PC-9 (cell line): ENCODE data around the gene OGA. TPM values are rescaled to one million over a fixed set of nuclear protein-coding genes. Genes with fewer than 3 reads are reported as not detected.

Experiments used
- BruUV-seq: library from RNA; stranded (reverse); fragments of 400-500 nt; replicated peaks from 2 replicates; lab custom pipeline; 2021; lab: Mats Ljungman, UMichigan
- CTCF ChIA-PET: fragments of 300-600 bp; sonication (Branson Sonifier 250); formaldehyde crosslinking; loops from one replicate; lab custom pipeline; 2022; ENCODE audit warnings: antibody characterized with exemption; lab: Charles Lee
- POLR2A ChIA-PET: fragments of 300-600 bp; sonication (Branson Sonifier 250); formaldehyde crosslinking; loops from one replicate; lab custom pipeline; 2022; ENCODE audit warnings: antibody characterized with exemption; ENCODE audit not compliant: unreplicated experiment; lab: Charles Lee
- DNase-seq, 2 experiments: peaks; one replicate each; pipeline versions ENCODE4 v3.0.0 to v3.0.0-alpha.2; 2015 to 2022; ENCODE audit warnings: mixed read lengths in 1 of 2
- H2AFZ ChIP-seq: fragments of 200-600 bp; sonication (generic); 2 replicates; pipeline ENCODE4 v1.8.1; 2017; ENCODE audit warnings: antibody characterized with exemption
- H3F3A ChIP-seq: fragments of 200-600 bp; sonication (generic); 2 replicates; pipeline ENCODE4 v1.8.1; 2017; ENCODE audit warnings: antibody characterized with exemption, mild to moderate bottlenecking, low read depth; ENCODE audit not compliant: insufficient read depth
- H3K27ac ChIP-seq: fragments of 200-600 bp; sonication (generic); 2 replicates; pipeline ENCODE4 v1.6.1; 2016; ENCODE audit warnings: mixed run types
- H3K27me3 ChIP-seq: fragments of 200-600 bp; sonication (generic); 2 replicates; pipeline ENCODE4 v1.6.1; 2016; ENCODE audit warnings: low read depth, mixed run types; ENCODE audit not compliant: insufficient read depth
- H3K36me3 ChIP-seq: fragments of 200-600 bp; sonication (generic); 2 replicates; pipeline ENCODE4 v1.6.1; 2016; ENCODE audit warnings: low read depth, mixed run types
- H3K4me1 ChIP-seq: fragments of 200-600 bp; sonication (generic); replicated peaks from 2 replicates; pipeline ENCODE4 v1.6.1; 2016; ENCODE audit warnings: mixed run types; ENCODE audit not compliant: insufficient read depth
- H3K4me2 ChIP-seq: fragments of 200-600 bp; sonication (generic); 2 replicates; pipeline ENCODE4 v1.6.1; 2017; ENCODE audit warnings: mixed run types
- H3K4me3 ChIP-seq: fragments of 200-600 bp; sonication (generic); 2 replicates; pipeline ENCODE4 v1.6.1; 2016; ENCODE audit warnings: mixed run types
- H3K79me2 ChIP-seq: fragments of 200-600 bp; sonication (generic); 2 replicates; pipeline ENCODE4 v1.6.1; 2017; ENCODE audit warnings: low read depth, mixed run types
- H3K9me2 ChIP-seq: fragments of 200-600 bp; sonication (generic); 2 replicates; pipeline ENCODE4 v1.8.1; 2017; ENCODE audit warnings: mild to moderate bottlenecking; ENCODE audit not compliant: insufficient read depth
- H3K9me3 ChIP-seq: fragments of 200-600 bp; sonication (generic); 2 replicates; pipeline ENCODE4 v1.8.1; 2016; ENCODE audit warnings: low read depth; ENCODE audit not compliant: insufficient read depth
- H4K20me1 ChIP-seq: fragments of 200-600 bp; sonication (generic); 2 replicates; pipeline ENCODE4 v1.8.1; 2017; ENCODE audit not compliant: insufficient read depth
- CTCF ChIP-seq: fragments of 200-600 bp; sonication (generic); conservative IDR thresholded peaks from 2 replicates; pipeline ENCODE4 v1.6.1; 2017; ENCODE audit warnings: mixed run types, antibody characterized with exemption, mild to moderate bottlenecking, moderate library complexity
- EZH2 ChIP-seq: fragments of 200-600 bp; sonication (generic); IDR thresholded peaks from 2 replicates; pipeline ENCODE4 v1.8.0; 2017; ENCODE audit warnings: antibody characterized with exemption, low read depth
- intact Hi-C: fragments of 100-400 bp; cut with micrococcal nuclease; formaldehyde crosslinking; loops from one replicate; pipeline ENCODE4 v1.10.0; 2022; ENCODE audit not compliant: unreplicated experiment
- total RNA-seq: library from RNA; stranded (reverse); gene quantifications from 2 replicates; pipeline ENCODE4 v1.2.3, GENCODE V29; 2021

OGA gene
- total RNA-seq, 1 experiment from 2014 or later = 82.0 TPM

DNA sequence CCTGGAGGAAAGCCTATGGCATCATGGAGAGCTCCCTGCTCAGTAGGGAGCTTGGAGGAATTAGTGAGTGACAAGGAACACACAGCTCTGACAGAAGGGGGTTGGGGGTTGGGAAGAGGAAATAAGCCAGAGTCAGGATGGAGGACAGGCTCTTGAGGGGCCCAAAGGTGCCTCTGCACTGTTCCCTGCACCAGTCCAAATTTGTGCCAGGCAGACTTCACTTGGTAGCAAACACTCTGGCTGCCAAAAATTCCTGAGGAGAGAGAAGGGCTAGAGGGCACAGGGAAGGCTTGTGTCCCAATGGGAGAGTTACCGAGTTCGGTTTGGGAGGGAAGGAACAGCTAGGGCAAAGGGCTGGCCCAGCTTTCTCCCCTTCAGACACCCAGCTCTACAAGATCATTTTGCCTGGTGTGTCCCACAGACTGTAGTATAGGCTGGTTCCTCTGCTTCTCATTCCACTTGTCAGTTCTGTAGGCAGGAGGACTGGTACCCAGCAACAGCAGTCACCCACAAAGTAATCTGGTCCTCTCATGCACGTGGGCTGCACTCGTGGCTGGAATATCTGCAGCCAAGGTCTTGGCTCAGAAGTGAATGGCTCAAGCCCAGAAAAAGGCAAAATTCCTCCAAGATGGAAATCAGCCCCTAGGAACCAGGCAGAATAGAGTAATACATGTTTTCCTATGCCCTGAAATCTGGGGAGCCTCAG lies 33.3 kb upstream of the OGA start:
- Histone ChIP-seq H3K36me3 (no peaks in the 10 kb centered on the region), H3K27me3 (no peaks in the 10 kb centered on the region), H2AFZ (no peak overlapping the region), H3K79me2 (no peaks in the 10 kb centered on the region), H3K4me3 (no peak overlapping the region), H4K20me1 (no peaks in the 10 kb centered on the region), H3F3A (no peaks in the 10 kb centered on the region), H3K9me3 (no peaks in the 10 kb centered on the region), H3K27ac (no peak overlapping the region), H3K9me2 (no peaks in the 10 kb centered on the region), H3K4me2 (no peak overlapping the region), H3K4me1 (no peaks in the 10 kb centered on the region)
- TF ChIP-seq CTCF (no peak), EZH2 (no peak)
- no TSS peak for BruUV-seq
- ChIA-PET CTCF (no interaction called here), POLR2A (no interaction called here)
- intact Hi-C loops = no loop called here
- no peak for DNase-seq

DNA sequence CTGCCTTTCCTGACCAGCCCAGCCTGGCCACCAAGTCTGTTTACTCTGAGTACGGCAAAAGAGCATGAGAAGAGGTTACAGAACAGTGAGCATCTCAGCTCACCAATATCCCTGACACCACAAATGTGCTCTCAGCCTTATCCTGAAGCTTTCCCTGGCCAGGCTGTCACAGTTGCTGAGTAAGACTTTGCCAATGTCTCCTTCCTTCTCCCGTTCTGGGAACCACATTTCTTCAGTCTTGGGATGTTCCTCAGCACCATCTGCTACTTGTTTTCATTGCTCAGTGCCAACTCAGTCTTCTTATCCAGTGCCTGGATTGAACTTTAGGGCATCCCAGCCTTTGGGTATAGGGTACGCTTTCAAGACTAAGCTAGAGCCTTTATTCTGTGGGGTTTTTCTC lies 32.5 kb upstream of the OGA start:
- BruUV-seq = no TSS peak
- POLR2A ChIA-PET = no interaction called here

GRCh38 chr10:101848894-101849351 lies 30.7 kb upstream of the OGA start:
- CTCF ChIA-PET = interaction anchor here (0.6 to 0.7 kb wide), 2 partner anchors 8 to 9 kb away, joined by 3 to 6 read pairs; no protein-coding TSS in a partner anchor
- TF ChIP-seq EZH2 (no peak), CTCF (no peak)
- intact Hi-C loops = no loop called here
- H3K27me3 ChIP-seq = no peaks in the 10 kb centered on the region
- H3K9me2 ChIP-seq = no peaks in the 10 kb centered on the region
- no peaks in the 10 kb centered on the region for H3F3A ChIP-seq
- no peaks in the 10 kb centered on the region for H4K20me1 ChIP-seq
- no peaks in the 10 kb centered on the region for H3K79me2 ChIP-seq
- POLR2A ChIA-PET = interaction anchor here (0.8 kb wide), 1 partner anchor 63 kb away, joined by 5 read pairs; no protein-coding TSS in a partner anchor
- H3K4me2 ChIP-seq = no peak overlapping the region
- no peak for DNase-seq
- H3K27ac ChIP-seq = no peak overlapping the region
- H3K4me3 ChIP-seq = no peak overlapping the region
- H3K36me3 ChIP-seq = no peaks in the 10 kb centered on the region
- H3K9me3 ChIP-seq = no peaks in the 10 kb centered on the region
- no TSS peak for BruUV-seq
- no peaks in the 10 kb centered on the region for H3K4me1 ChIP-seq
- H2AFZ ChIP-seq = no peak overlapping the region

More for the DNA sequence above, 32.5 kb upstream of the OGA start:
- CTCF ChIA-PET = no interaction called here
- intact Hi-C loops = no loop called here
- Histone ChIP-seq H3K79me2 (no peaks in the 10 kb centered on the region), H3K27ac (no peak overlapping the region), H3K4me2 (no peak overlapping the region), H3K4me3 (no peak overlapping the region), H3K9me3 (no peaks in the 10 kb centered on the region), H3F3A (no peaks in the 10 kb centered on the region), H2AFZ (no peak overlapping the region), H3K9me2 (no peaks in the 10 kb centered on the region), H3K4me1 (no peaks in the 10 kb centered on the region), H3K36me3 (no peaks in the 10 kb centered on the region), H4K20me1 (no peaks in the 10 kb centered on the region), H3K27me3 (no peaks in the 10 kb centered on the region)
- TF ChIP-seq CTCF (no peak), EZH2 (no peak)
- DNase-seq = no peak
